Activated CD4-positive, alpha-beta T cell treated with anti-CD3 and anti-CD28 coated beads for 1 hour (primary cell): ENCODE data around the gene TPSG1.

Source experiments
- DNase-seq: peaks from one replicate; pipeline ENCODE4 v3.0.0-alpha.2; 2020

TPSG1 gene

GRCh38 chr16:1175566-1176279 lies 49.3 kb downstream of the TPSG1 start:
- no peak for DNase-seq

GRCh38 chr16:1174477-1175357 lies 50.4 kb downstream of the TPSG1 start:
- DNase-seq: no peak

GRCh38 chr16:1173788-1174451 lies 51.1 kb downstream of the TPSG1 start:
- no peak for DNase-seq

- no peak for DNase-seq
These were observed 52.4 kb downstream of the TPSG1 start for GRCh38 chr16:1172651-1173050.

- no peak for DNase-seq
These were observed 53.1 kb downstream of the TPSG1 start for GRCh38 chr16:1171854-1172428.
